Putamen (tissue), 1 donor: ENCODE data around the gene PTPRQ.

Experiments
- DNase-seq: peaks from one replicate; pipeline ENCODE4 v3.0.0-alpha.2; 2016; ENCODE audit warnings: low spot score

PTPRQ gene

DNA sequence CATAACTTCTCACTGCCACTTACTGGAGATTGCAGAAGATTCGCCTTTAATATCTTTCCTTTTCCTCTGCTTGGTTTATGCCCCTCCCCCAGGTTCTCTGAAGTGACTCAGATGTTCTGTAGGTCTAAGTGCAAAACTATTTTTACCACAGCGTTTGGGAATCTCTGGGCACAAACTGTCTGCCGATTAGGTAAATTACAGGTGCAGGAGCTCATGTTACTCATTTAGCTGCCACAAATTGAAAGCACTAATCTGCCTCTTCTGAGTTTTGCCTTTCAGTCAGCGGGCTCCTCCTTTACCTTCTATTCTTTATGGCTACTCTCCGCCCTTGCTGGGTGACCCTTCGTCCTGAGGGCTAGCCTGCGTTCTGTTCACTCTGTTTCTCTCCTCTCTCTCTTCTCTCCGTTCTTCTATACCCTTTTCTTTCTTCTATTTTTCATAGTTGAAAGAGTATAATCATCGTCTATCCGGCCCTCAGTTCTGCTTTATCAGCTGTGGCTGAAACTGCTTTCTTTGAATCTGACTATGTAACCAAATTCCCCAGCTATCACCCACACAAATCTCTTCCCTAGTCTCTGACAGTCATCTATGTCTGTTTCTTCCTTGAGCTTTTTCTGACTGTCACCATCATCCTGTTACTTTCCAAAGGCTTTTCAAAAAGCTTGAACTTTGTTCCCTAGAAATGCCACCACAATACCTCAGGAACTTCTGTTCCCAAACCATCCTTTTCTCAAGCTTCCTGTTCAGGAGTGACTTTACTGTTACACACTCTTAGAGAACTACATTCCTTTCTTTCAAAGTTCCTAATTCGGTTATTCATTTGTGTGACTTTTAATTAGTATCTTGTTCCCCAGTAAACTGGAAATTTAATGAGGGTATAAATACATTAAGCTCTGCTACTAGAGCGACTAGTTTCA is 259.1 kb downstream of the PTPRQ start:
- DNase-seq: peak; percentile 77

DNA sequence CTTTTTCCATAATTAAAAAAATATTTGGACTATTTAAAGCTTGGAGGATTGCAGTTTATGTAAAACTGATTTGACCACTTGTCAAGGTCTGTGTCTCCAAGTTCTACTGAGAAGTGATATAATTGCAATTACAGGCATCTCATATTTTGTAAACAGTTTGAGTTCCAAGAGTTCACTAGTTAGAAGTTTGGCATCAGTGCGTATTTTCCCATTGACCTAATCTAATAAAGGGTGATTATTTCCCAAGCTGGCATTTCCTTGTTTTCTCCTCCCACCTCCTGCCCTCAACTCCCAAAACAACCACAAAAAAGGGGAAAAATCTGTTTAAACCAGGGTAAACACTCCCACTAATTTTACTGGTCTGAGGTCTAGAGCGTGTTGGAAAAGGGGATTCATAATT is 260.4 kb downstream of the PTPRQ start:
- no peak for DNase-seq

DNA sequence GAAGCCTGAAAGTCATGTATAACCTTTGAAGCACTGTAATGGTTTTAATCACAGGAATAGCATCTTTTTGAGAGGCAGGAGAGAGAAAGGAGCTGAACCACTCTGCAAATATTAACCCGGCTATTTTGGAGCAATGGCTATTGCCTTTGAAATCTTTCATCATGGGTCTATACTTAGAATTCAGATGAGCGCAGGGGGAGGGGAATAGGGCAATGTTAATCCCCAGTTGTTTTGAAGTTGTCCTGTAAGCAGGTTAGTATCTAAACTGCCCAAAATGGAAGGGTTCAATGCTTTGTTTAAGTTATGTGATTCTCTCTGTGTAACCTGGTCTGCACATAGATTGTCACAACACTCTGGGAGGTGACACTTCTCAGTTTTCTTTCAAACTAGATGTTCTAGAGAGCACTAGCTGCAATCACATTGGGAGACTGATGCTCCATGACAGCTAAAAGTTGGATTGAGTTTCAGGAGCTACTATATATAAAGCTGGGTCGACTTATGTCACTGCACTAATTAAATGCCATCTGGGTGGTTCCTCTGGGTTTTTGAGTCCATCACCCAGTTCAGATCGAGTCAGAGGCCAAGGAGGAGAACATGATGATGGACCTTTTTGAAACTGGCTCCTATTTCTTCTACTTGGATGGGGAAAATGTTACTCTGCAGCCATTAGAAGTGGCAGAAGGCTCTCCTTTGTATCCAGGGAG is 263.2 kb downstream of the PTPRQ start, which contains the start of gene MYF6:
Gene MYF6 (plus strand): TSS at position 509 of the 704 bp plus-strand sequence. CDS start 86 bp downstream, at position 595.
- DNase-seq: no peak

DNA sequence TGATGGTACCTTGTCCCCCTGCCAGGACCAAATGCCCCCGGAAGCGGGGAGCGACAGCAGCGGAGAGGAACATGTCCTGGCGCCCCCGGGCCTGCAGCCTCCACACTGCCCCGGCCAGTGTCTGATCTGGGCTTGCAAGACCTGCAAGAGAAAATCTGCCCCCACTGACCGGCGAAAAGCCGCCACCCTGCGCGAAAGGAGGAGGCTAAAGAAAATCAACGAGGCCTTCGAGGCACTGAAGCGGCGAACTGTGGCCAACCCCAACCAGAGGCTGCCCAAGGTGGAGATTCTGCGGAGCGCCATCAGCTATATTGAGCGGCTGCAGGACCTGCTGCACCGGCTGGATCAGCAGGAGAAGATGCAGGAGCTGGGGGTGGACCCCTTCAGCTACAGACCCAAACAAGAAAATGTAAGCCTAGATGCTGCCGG is 263.8 kb downstream of the PTPRQ start:
- no peak for DNase-seq

DNA sequence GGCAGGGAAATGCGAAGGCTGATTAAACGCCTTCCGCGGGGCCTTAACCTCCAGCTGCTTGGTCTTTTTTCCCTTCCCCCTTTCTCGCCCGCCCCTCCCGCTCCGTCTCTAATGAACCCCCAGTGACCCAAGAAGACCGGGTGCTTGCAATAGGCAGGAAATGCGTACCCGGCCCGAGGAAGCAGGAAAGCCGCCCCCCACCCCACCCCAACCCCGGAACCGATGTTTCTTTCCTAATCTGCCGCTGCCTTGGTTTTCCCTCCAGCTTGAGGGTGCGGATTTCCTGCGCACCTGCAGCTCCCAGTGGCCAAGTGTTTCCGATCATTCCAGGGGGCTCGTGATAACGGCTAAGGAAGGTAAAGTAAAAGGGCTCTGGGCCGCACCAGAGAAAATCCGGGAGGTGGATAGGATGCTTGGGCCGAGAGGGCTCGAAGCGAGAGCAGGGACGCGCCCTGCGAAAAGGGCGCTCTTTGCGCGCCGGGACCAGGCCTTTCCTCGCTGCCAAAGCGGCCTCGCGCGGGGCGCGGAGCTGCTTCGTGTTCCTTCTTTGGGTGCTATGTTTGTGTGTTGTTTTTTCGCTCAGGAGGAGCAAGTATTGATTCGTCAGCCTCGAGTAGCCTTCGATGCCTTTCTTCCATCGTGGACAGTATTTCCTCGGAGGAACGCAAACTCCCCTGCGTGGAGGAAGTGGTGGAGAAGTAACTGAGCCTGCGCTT is 264.4 kb downstream of the PTPRQ start:
- DNase-seq: no peak

DNA sequence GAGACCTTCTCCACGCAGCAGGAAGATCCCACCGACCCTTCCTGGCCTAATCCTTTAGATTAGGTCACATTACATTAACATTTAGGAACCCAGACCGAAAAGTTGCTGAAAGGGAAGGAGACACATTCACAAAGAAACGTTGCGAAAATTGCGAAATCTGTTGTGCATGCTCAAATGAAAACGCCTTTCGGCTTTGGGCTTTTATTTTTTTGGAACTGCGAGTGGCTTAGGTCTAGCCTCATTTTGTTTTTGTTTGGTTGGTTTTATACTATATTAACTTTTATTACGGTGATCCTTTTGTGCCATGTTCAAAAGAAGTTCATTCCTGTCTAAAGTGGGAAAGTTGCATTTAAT is 264.9 kb downstream of the PTPRQ start:
- no peak for DNase-seq

DNA sequence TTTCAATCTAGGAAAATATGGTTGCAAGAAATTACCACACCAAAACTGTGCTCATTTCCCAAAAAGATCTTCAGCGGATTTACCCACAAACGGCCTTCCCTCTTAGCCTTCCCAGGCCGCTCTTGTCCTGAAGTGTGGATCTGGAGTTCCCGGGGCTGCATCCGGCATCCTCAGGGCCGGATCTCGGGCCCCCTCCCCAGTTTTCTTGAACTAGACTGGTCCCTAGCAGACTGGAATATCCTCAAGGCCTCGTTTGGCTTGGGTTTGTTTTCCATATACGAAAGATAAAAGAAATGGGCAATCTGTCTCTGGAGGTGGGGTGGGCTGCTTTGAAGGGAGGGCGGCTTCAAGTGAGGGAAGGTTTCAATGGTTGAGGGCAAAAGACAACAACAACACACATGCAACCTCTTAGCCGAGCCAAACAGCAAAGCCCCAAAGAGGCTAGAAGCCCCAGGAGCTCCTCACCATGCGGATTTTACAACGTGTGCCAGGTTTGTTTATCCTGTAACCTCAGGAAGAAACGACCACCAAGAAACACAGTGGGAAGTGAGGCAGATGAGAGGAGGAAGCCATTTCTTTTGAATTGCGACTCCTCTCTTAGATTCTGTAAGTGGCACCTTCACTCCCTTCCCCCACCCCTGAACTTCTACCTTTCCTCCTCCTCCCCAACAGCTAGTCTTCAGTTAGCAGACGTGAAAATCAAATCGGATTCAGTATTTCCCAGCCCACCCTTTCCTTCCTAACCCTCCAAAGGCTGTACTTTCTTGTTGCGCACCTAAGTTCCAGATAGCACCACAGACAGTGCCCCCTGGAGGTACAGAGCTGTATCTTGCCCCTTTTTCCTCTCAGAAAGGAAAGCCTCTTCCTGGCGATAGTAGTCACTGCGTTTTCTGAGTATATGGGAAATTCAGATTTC is 266.0 kb downstream of the PTPRQ start:
- DNase-seq: no peak

DNA sequence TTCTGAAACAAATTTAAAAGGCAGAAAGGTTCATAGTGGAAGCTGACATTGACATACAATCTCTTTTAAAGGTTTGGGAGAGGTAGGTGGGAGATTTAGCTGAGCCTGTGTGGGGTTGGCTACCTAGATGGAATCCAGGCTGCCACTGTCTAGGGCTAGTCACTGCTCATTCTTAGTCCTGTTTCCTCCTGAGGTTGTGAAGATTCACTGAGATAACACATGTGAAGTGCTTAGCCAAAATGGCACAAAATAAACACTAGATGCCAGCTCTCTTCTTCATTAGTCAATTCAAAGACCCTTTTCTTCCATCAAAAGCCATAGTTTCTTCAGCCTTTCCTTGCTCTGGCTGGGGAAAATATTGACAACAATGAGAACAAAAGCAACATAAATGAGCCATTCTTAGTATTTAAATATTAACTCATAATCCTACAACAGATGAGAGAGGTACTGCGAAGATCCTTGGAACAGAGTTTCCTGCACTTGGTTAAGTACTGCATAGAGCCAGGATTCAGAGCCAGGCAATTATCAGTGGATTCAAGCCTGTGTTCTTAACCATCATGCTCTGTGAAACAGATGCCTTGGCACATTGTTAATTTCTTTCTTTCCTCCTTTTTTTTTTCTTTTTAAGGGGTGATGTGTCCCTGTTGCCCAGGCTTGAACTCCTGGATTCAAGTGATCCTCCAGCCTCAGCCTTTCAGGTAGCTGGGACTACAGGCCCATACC is 266.9 kb downstream of the PTPRQ start:
- no peak for DNase-seq

DNA sequence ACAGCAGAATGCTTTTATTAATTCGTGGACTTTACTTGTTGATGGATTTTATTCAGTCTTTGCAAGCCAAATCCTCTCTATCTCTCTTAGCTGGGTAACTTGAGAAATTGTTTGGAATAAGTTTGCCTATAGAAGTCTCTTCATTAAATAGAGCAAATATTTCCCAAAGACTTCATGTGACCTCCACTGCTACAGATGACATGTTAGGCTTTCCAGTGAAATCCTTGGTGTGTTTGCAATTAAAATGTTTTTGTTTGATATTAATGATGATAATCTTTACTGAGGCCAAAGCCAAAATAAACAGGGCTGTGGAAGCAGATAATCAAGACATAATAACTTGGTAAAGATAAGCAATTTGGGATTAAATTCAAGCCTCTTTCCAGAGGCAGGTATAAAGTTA is 267.8 kb downstream of the PTPRQ start:
- no peak for DNase-seq

DNA sequence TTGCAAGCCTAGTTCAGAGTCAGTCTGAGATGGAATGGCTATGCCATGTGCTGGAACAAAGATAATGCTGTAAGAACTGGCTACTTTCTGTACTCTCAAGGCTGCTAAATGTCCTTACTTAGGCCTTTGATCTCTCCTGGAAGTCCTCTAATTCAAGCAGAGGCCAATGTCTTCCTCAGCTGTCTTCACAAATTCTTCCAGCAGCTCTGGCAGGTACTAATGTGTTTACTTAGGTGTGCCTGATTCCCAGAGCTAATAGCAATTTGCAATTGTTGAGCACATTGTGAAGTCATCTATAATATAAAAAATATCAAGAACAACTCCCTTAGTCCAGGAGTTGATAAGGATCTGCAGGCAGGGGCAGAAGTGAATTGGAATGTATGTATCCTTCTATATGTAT is 268.8 kb downstream of the PTPRQ start:
- no peak for DNase-seq

DNA sequence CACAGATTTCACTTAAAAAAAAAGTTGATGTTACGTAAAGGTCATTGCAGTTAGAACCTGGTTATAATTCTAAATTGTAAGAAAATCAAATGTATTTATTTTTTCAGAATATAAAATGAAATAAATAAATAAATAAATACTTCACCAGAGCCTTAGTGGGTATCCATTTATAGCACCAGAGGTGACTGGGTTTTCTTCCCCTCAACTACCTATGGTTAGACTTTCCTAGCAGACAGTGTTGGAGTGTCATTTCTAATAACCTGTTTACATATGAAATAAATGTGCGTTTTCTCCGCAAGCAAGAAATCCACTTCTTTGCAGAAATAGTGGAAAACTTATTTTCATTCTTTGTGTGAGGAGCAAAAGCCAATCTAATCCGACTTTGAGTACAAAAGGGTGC is 269.4 kb downstream of the PTPRQ start:
- DNase-seq: no peak

DNA sequence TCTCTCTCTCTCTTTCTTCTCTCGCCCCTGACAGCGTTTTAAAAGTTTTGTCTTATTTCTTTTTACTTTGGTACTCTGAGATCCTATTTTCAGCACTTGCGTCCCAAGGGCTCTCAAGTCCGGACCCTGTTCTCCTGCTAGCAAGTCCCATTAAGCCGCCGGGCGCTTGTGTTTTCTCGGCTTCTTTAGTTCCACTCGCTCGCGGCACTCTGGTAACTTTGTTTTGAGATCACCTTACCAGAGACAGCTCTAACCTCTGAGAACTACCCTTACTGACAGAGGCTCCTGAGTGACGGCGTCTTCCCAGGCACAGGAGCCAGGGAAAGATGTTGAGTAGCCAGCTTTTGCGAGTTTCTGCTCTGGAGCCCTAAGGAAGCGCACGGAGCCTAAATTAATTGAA is 270.0 kb downstream of the PTPRQ start:
- no peak for DNase-seq

DNA sequence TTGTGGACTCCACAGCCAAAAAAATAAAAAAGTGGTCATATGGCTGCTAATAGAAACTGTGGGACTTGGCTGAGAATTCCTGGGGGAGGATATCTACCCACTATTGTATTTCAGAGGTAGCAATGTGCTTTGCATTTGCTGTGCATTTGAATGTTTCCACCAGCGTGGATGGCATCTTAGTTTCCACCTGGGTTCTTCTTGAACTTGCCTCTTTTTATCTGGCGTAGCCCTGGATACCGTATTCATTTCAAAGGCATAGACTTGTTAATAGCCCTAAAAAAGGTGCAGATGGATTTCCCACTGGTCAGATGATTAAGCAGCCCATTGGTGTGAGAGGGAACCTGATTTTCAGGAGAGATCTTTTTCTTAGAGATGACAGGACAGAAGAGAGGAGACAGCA is 270.8 kb downstream of the PTPRQ start:
- DNase-seq: no peak

DNA sequence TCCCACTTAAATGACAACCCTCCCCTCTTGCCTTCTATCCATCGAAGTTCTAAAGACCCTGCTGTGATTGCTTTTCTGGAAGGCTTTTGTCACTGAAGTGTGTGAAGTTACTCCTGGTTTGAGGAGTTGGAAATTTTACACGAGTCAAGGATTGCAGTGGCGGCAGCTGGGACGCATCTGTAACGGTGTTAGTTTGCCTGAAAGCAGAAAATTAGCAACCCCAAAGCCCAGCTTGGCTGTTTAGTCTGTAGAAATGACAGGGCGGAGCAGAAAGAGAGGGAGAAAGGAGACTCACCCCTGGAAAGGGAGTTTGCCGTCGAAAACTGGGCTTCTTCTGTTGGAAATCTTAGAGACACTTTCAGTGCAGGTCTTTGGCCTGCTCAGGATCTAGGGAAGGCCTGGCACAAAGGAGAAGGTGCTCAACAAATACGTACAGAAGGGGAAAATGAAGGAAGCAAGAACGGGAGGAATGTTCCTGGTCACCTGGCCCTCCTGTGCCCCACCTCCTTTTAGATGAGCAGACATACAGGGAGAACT is 271.7 kb downstream of the PTPRQ start:
- DNase-seq: no peak

DNA sequence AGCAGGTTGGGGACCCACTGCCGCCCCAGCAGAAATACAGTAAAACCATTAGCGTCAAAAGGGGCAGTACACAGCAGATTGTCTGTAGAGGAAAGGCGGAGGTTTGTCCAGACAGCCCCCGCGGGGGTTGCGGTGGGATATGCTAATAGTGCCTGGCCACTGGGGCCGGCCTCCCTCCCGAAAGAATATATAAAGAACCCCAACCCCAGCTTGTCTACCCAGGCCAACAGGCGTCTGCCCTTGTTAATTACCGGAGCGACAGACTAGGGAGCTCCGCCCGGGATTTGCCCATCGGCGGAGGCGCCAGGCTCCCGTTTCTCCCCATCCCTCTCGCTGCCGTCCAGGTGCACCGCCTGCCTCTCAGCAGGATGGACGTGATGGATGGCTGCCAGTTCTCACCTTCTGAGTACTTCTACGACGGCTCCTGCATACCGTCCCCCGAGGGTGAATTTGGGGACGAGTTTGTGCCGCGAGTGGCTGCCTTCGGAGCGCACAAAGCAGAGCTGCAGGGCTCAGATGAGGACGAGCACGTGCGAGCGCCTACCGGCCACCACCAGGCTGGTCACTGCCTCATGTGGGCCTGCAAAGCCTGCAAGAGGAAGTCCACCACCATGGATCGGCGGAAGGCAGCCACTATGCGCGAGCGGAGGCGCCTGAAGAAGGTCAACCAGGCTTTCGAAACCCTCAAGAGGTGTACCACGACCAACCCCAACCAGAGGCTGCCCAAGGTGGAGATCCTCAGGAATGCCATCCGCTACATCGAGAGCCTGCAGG is 272.8 kb downstream of the PTPRQ start, which contains the start of gene MYF5:
Gene MYF5 (plus strand): TSS at position 217 of the 774 bp plus-strand sequence. CDS start 152 bp downstream, at position 369.
- no peak for DNase-seq

DNA sequence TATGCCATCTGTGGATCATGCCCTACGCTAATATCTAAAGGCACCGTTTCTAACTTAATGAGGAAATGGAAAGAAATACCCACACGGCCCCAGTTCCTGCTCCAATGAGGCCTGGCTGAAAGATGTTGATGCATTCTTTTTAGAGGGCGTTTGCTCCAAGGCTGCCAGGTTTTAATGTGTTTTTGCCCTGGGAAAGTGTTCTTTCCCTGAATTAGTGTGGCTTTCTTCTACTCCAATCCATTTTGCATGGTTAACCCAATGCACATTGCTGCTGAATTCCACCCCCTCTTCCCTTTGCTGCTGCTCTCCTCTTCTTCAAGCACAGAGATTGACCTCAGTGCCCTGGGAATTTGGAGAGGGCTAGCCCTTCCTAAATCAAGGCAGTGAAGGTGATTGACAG is 273.8 kb downstream of the PTPRQ start:
- no peak for DNase-seq

DNA sequence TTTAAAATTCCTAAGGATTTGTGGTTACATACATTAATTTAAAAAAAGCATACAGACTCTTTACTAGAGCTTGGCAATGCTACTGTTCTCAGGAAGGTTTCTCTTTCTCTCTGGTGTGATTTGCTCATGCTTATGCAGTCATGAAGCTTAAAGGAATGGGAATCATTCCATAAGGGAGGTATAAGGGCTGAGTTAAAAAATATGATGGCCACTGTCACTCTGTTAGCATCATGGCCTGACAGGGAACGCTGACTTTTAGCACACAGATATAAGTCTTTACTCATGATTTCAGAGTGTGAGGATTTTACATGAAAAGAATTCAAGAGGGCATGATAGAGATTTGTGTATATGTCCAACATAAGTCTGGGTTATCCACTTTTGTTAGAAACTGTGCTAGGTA is 276.5 kb downstream of the PTPRQ start:
- DNase-seq: no peak

DNA sequence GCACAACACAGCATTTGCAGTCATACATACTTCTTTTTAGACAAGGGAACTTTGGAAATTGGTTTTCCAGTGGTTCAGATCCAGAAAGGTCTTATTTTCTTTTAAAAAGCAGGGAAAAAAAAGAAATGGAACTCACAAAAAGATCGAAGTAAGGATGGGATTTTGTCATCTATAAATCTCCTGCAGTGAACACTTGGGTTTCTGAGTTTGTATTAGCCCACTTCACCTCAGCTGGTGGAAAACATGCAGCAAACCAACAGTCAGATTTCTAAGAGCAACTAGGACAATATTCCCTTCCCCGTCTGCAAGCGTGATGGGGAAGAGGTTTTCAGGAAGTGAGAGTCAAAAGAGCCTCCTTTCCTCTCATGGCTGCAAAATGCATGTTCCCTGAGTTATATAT is 277.3 kb downstream of the PTPRQ start:
- no peak for DNase-seq
